Smooth muscle cell (in vitro differentiated cells): ENCODE measurements around the gene RARB. TPM values are rescaled to one million over a fixed set of nuclear protein-coding genes. Genes with fewer than 3 reads are reported as not detected.

Source experiments
- DNase-seq: peaks from one replicate; lab custom pipeline; 2025; ENCODE audit not compliant: unreplicated experiment; lab: John Stamatoyannopoulos, UW
- H2AFZ ChIP-seq: fragments of 200-600 bp; sonication (generic); 2 replicates; pipeline ENCODE4 v1.6.0; 2016; ENCODE audit warnings: antibody characterized with exemption, low read depth, mild to moderate bottlenecking
- H3F3A ChIP-seq: fragments of 200-600 bp; sonication (generic); 2 replicates; pipeline ENCODE4 v1.6.0; 2017; ENCODE audit warnings: antibody characterized with exemption, low read depth
- H3K27ac ChIP-seq: fragments of 200-600 bp; sonication (generic); 2 replicates; pipeline ENCODE4 v1.5.1; 2016; ENCODE audit warnings: low read depth, mild to moderate bottlenecking
- H3K27me3 ChIP-seq: fragments of 200-600 bp; sonication (generic); 2 replicates; pipeline ENCODE4 v1.6.1; 2016; ENCODE audit warnings: low read depth, mild to moderate bottlenecking
- H3K36me3 ChIP-seq: fragments of 200-600 bp; sonication (generic); 2 replicates; pipeline ENCODE4 v1.5.1; 2016; ENCODE audit warnings: low read depth
- H3K4me1 ChIP-seq: fragments of 200-600 bp; sonication (generic); 2 replicates; pipeline ENCODE4 v1.5.1; 2016; ENCODE audit warnings: low read depth
- H3K4me2 ChIP-seq: fragments of 200-600 bp; sonication (generic); 2 replicates; pipeline ENCODE4 v1.6.0; 2016; ENCODE audit warnings: mild to moderate bottlenecking
- H3K4me3 ChIP-seq: fragments of 200-600 bp; sonication (generic); 2 replicates; pipeline ENCODE4 v1.5.1; 2016; ENCODE audit warnings: mild to moderate bottlenecking
- H3K79me2 ChIP-seq: fragments of 200-600 bp; sonication (generic); 2 replicates; pipeline ENCODE4 v1.6.0; 2016; ENCODE audit warnings: low read depth, mild to moderate bottlenecking
- H3K9ac ChIP-seq: fragments of 200-600 bp; sonication (generic); 2 replicates; pipeline ENCODE4 v1.6.0; 2016; ENCODE audit warnings: low read depth
- H3K9me3 ChIP-seq: fragments of 200-600 bp; sonication (generic); replicated peaks from 2 replicates; pipeline ENCODE4 v1.5.1; 2016; ENCODE audit warnings: low read depth
- H4K20me1 ChIP-seq: fragments of 200-600 bp; sonication (generic); 2 replicates; pipeline ENCODE4 v1.6.0; 2016; ENCODE audit warnings: low read depth
- WGBS: methylation state at CpG from one replicate; pipeline ENCODE4 v1.1.7; 2016; ENCODE audit warnings: low lambda C conversion rate; 5-methylcytosine and 5-hydroxymethylcytosine counted together
- polyA plus RNA-seq: library from polyadenylated mRNA; unstranded; fragments of >200 nt; fragmentation: Nextera tagmentation; extraction: Ambion mirVana; gene quantifications from 2 replicates; pipeline ENCODE4 v1.2.1, GENCODE V29; 2016
- total RNA-seq: library from RNA; depleted of rRNA; stranded (reverse); fragments of >200 nt; gene quantifications from 2 replicates; pipeline ENCODE4 v1.2.3, GENCODE V29; 2014
- TF ChIP-seq, protein P1 (sequence below): fragments of 200-600 bp; sonication (generic); IDR thresholded peaks from 2 replicates; pipeline ENCODE4 v1.5.1; 2017; ENCODE audit warnings: borderline replicate concordance, mild to moderate bottlenecking, antibody characterized with exemption; ENCODE audit not compliant: insufficient read depth, poor library complexity, severe bottlenecking

The RARB gene
- total and polyA plus RNA-seq, 2 experiments from 2014 or later: 88.1 to 106 TPM

GRCh38 chr3:25463836-25464418 lies 35.9 kb downstream of the RARB start:
- Histone ChIP-seq H2AFZ (no peak overlapping the region), H3K4me2 (no peak overlapping the region), H3K9me3 (no peaks in the 10 kb centered on the region), H3K27me3 (no peaks in the 10 kb centered on the region), H3F3A (peaks cover 6% of the 10 kb centered on the region), H3K27ac (peak overlapping the region; percentile 35), H3K4me1 (peaks cover 5% of the 10 kb centered on the region), H3K4me3 (no peak overlapping the region), H4K20me1 (no peaks in the 10 kb centered on the region), H3K9ac (no peak overlapping the region), H3K79me2 (peaks cover 46% of the 10 kb centered on the region), H3K36me3 (no peaks in the 10 kb centered on the region)
- WGBS: 81% methylated on average over 3 of the region's 3 CpGs
- no peak for DNase-seq
- TF ChIP-seq, protein P1, sequence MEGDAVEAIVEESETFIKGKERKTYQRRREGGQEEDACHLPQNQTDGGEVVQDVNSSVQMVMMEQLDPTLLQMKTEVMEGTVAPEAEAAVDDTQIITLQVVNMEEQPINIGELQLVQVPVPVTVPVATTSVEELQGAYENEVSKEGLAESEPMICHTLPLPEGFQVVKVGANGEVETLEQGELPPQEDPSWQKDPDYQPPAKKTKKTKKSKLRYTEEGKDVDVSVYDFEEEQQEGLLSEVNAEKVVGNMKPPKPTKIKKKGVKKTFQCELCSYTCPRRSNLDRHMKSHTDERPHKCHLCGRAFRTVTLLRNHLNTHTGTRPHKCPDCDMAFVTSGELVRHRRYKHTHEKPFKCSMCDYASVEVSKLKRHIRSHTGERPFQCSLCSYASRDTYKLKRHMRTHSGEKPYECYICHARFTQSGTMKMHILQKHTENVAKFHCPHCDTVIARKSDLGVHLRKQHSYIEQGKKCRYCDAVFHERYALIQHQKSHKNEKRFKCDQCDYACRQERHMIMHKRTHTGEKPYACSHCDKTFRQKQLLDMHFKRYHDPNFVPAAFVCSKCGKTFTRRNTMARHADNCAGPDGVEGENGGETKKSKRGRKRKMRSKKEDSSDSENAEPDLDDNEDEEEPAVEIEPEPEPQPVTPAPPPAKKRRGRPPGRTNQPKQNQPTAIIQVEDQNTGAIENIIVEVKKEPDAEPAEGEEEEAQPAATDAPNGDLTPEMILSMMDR: no peak

DNA sequence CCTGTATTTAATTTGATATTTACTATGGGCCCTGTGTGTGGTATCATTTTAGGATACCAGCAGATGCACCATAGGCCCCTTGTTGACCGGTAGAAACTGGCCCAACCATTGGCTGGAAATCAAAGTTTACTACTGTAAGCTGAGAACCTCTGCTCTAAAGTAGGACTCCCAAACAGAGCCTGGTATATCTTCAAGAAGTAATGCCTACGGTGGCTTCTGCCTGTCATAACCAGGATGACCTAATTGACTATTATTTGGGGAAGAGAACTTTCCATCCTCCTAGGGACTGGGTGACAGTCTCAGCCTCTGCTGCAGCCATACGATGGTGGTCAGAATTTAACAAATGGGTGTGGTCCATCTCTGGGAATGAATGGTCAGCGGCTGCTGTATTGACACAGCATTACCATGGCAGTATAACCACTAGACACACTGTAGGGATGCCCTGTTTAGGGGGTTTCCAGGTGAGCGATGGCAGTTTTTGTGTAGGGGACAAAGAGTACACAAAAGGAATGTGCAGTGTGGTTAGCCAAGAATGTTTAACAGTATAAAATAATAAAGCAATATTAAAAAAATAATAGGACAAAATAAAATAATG lies 37.3 kb downstream of the RARB start:
- H3K79me2 ChIP-seq: peaks cover 36% of the 10 kb centered on the region
- 87% methylated on average over 5 of the region's 5 CpGs for WGBS
- H2AFZ ChIP-seq: no peak overlapping the region
- H3K27me3 ChIP-seq: no peaks in the 10 kb centered on the region
- H3K27ac ChIP-seq: no peak overlapping the region
- TF ChIP-seq, protein P1: no peak
- H4K20me1 ChIP-seq: no peaks in the 10 kb centered on the region
- H3K9ac ChIP-seq: no peak overlapping the region
- no peaks in the 10 kb centered on the region for H3K36me3 ChIP-seq
- DNase-seq: no peak
- peaks cover 16% of the 10 kb centered on the region for H3F3A ChIP-seq
- H3K4me1 ChIP-seq: peaks cover 20% of the 10 kb centered on the region
- no peak overlapping the region for H3K4me3 ChIP-seq
- no peaks in the 10 kb centered on the region for H3K9me3 ChIP-seq
- no peak overlapping the region for H3K4me2 ChIP-seq

GRCh38 chr3:25468866-25469319 lies 40.8 kb downstream of the RARB start:
- WGBS: 31% methylated on average over 6 of the region's 6 CpGs
- H4K20me1 ChIP-seq: no peaks in the 10 kb centered on the region
- TF ChIP-seq, protein P1: peak; percentile 12
- peaks cover 54% of the 10 kb centered on the region for H3K79me2 ChIP-seq
- no peaks in the 10 kb centered on the region for H3K27me3 ChIP-seq
- H3K9me3 ChIP-seq: no peaks in the 10 kb centered on the region
- peaks cover 24% of the 10 kb centered on the region for H3F3A ChIP-seq
- H3K4me1 ChIP-seq: peaks cover 51% of the 10 kb centered on the region
- H3K4me2 ChIP-seq: peak overlapping the region; percentile 63
- peak overlapping the region; percentile 47 for H2AFZ ChIP-seq
- no peak overlapping the region for H3K4me3 ChIP-seq
- H3K36me3 ChIP-seq: no peaks in the 10 kb centered on the region
- no peak for DNase-seq
- peak overlapping the region; percentile 97 for H3K27ac ChIP-seq
- H3K9ac ChIP-seq: peak overlapping the region; percentile 10
